ENCODE data around the gene GRM4. TPM values are rescaled to one million over a fixed set of nuclear protein-coding genes. Genes with fewer than 3 reads are reported as not detected.

The GRM4 gene
- total and polyA plus RNA-seq, 11 donors: 0.20 TPM; not detected in 10

- DNase-seq (peak in 1 of 5 donors; percentile 45), ATAC-seq (no peak)
- Histone ChIP-seq H3K27ac (no peak overlapping the region), H3K36me3 (no peaks in the 10 kb centered on the region), H3K9me3 (no peaks in the 10 kb centered on the region), H3K4me3 (no peak overlapping the region), H3K27me3 (peaks cover 0 to 48% (median 5%) of the 10 kb centered on the region in 9 donors), H3K4me1 (peaks cover 0 to 3% (median 0%) of the 10 kb centered on the region in 12 donors)
- no peak for TF ChIP-seq CTCF (IDR thresholded peaks at IDR 0.05)
- intact Hi-C loops (cut with DNase I): no loop called here
- WGBS, 4 donors: 81 to 88% (median 86%) methylated on average over 12 to 13 of the region's 13 CpGs
Observed at GRCh38 chr6:33987531-33988021, 158.3 kb downstream of the GRM4 start.

- intact Hi-C loops (cut with DNase I): no loop called here
Observed at GRCh38 chr6:33985947-33986346, 159.9 kb downstream of the GRM4 start.

GRCh38 chr6:33985313-33985751, 160.6 kb downstream of the GRM4 start:
- no peak overlapping the region for H3K4me3 ChIP-seq
- no peaks in the 10 kb centered on the region for H3K9me3 ChIP-seq
- WGBS, 4 donors: 52 to 67% (median 59%) methylated on average over 14 of the region's 14 CpGs
- TF ChIP-seq POLR2A (IDR thresholded peaks at IDR 0.05) (no peak), CTCF (IDR thresholded peaks at IDR 0.05) (no peak)
- H3K27ac ChIP-seq: no peak overlapping the region
- ATAC-seq (no peak), DNase-seq (no peak)
- peaks cover 0 to 5% (median 0%) of the 10 kb centered on the region in 12 donors for H3K4me1 ChIP-seq
- intact Hi-C loops (cut with DNase I): no loop called here
- H3K27me3 ChIP-seq: peaks cover 0 to 29% (median 5%) of the 10 kb centered on the region in 9 donors
- H3K36me3 ChIP-seq: no peaks in the 10 kb centered on the region

More at GRCh38 chr6:33985947-33986346, 159.9 kb downstream of the GRM4 start:
- H3K27me3 ChIP-seq: peaks cover 0 to 35% (median 5%) of the 10 kb centered on the region in 9 donors
- no peaks in the 10 kb centered on the region for H3K36me3 ChIP-seq
- TF ChIP-seq POLR2A (IDR thresholded peaks at IDR 0.05): no peak
- TF ChIP-seq CTCF (IDR thresholded peaks at IDR 0.05): no peak
- H3K4me3 ChIP-seq: no peak overlapping the region
- 42 to 76% (median 58%) methylated on average over 1 of the region's 1 CpG for WGBS, 4 donors
- ATAC-seq: no peak
- H3K27ac ChIP-seq: no peak overlapping the region
- H3K9me3 ChIP-seq: no peaks in the 10 kb centered on the region
- DNase-seq: no peak
- peaks cover 0 to 5% (median 0%) of the 10 kb centered on the region in 12 donors for H3K4me1 ChIP-seq

- Histone ChIP-seq H3K9me3 (no peaks in the 10 kb centered on the region), H3K27ac (no peak overlapping the region), H3K4me1 (peaks cover 0 to 5% (median 0%) of the 10 kb centered on the region in 12 donors), H3K27me3 (peaks cover 0 to 25% (median 4%) of the 10 kb centered on the region in 9 donors), H3K36me3 (no peaks in the 10 kb centered on the region), H3K4me3 (no peak overlapping the region)
- DNase-seq (peak in 1 of 5 donors; percentile 42), ATAC-seq (no peak)
- TF ChIP-seq CTCF (IDR thresholded peaks at IDR 0.05) (no peak), POLR2A (IDR thresholded peaks at IDR 0.05) (no peak)
- 64 to 70% (median 68%) methylated on average over 18 to 21 of the region's 21 CpGs for WGBS, 4 donors
- intact Hi-C loops (cut with DNase I): no loop called here
Observed at GRCh38 chr6:33984466-33985312, 161.2 kb downstream of the GRM4 start.

Measured in heart left ventricle (tissue), 16 donors.